Fibroblast of villous mesenchyme (primary cell): ENCODE data around the gene SLC22A12. TPM values are rescaled to one million over a fixed set of nuclear protein-coding genes. Genes with fewer than 3 reads are reported as not detected.
"Not testable (repeated sequence)": the region's sequence is repeated elsewhere in the genome, so short reads cannot be mapped to it uniquely, and the experiment has no call there.

Experiments used
- DNase-seq: peaks from one replicate; pipeline ENCODE4 v3.0.0-alpha.2; 2010; ENCODE audit warnings: low read depth
- H3K4me3 ChIP-seq: 2 replicates; pipeline ENCODE4 v1.5.1; 2011; ENCODE audit warnings: low read depth, mild to moderate bottlenecking, low read length
- total RNA-seq: library from RNA; depleted of rRNA; stranded (reverse); fragments of >200 nt; gene quantifications from 2 replicates; pipeline ENCODE4 v1.2.3, GENCODE V29; 2012
- TF ChIP-seq, protein P1 (sequence below): IDR thresholded peaks from 2 replicates; pipeline ENCODE4 v1.5.1; 2012; ENCODE audit warnings: low read depth, mild to moderate bottlenecking, low read length; ENCODE audit not compliant: insufficient read depth

Gene SLC22A12
- total RNA-seq, 1 donor = not detected

DNA sequence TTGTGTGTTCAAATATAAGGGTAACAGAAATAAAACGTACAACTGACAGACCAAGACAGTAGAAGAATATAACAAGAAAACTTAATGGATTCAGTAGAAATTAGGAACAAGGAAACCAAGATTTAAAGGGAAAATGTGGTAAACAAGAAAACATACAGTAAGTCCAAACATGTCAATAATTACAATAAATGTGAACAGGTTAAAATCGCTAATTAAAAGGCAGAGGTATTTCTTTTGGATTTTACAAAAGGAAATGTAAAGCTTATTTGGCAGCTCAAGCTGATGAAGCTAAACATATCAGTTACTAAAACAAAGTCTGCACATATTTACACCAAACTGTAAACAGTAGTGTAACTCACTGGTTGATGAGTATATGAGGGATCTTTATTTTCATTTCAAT, 2.3 kb upstream of the SLC22A12 start:
- DNase-seq = no peak
- no peak overlapping the region for H3K4me3 ChIP-seq
- TF ChIP-seq, protein P1, sequence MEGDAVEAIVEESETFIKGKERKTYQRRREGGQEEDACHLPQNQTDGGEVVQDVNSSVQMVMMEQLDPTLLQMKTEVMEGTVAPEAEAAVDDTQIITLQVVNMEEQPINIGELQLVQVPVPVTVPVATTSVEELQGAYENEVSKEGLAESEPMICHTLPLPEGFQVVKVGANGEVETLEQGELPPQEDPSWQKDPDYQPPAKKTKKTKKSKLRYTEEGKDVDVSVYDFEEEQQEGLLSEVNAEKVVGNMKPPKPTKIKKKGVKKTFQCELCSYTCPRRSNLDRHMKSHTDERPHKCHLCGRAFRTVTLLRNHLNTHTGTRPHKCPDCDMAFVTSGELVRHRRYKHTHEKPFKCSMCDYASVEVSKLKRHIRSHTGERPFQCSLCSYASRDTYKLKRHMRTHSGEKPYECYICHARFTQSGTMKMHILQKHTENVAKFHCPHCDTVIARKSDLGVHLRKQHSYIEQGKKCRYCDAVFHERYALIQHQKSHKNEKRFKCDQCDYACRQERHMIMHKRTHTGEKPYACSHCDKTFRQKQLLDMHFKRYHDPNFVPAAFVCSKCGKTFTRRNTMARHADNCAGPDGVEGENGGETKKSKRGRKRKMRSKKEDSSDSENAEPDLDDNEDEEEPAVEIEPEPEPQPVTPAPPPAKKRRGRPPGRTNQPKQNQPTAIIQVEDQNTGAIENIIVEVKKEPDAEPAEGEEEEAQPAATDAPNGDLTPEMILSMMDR = no peak

DNA sequence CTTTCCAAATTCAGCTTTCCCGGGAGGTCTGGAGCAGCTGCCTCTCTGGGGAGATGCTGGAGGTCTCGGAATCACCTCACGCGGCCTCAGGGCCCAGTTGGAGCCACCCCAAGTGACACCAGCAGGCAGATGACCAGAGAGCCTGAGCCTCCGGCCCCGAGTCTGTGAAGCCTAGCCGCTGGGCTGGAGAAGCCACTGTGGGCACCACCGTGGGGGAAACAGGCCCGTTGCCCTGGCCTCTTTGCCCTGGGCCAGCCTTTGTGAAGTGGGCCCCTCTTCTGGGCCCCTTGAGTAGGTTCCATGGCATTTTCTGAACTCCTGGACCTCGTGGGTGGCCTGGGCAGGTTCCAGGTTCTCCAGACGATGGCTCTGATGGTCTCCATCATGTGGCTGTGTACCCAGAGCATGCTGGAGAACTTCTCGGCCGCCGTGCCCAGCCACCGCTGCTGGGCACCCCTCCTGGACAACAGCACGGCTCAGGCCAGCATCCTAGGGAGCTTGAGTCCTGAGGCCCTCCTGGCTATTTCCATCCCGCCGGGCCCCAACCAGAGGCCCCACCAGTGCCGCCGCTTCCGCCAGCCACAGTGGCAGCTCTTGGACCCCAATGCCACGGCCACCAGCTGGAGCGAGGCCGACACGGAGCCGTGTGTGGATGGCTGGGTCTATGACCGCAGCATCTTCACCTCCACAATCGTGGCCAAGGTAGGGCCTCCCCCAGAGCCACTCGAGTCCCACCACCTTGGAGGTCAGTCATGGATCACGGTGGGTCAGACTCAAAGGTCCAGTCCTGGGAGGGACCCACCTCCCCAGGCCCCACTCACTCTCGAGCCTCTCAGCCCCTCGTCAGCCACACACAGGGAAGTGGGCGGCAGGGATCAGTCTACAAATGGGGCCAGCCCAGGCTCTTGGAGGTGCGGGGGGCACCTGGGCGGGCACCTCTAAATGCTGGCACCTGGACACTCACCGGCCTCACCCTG, 525 bp downstream of the SLC22A12 start:
- no peak for DNase-seq
- TF ChIP-seq, protein P1 = no peak
- no peak overlapping the region for H3K4me3 ChIP-seq

DNA sequence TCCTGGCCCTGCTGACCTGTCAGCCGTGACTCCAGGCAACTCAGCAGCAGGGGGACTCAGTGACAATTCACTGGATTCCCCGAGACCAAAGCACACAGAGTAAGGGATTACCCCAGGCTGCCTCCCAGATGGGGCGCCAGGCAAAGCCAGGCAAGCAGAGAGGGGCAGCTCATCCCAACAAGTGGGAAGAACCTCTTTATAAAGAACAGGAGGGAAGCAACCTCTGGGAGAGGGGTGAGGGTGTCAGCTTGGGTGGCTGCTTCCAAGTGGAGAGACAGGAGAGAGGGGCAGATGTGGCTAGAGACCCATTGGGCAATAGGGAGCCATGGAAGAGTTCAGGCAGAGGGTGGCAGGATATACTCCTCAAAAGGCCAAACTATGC, 1.2 kb downstream of the SLC22A12 start:
- TF ChIP-seq, protein P1 = no peak
- no peak for DNase-seq
- H3K4me3 ChIP-seq = no peak overlapping the region

DNA sequence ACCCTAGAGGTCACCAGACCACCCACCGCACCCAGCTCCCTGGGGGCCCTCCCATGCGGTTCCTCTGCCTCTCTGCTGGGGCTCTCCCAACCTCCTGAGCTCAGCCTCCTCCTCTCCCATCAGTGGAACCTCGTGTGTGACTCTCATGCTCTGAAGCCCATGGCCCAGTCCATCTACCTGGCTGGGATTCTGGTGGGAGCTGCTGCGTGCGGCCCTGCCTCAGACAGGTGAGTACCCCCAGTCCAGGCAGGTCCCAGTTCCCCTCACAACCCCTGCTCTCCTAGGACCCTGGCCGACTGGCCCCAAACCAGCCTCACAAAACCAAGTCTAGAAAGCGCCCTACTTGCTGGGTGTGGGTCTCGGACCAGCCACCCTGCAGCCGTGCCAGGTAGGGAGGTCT, 1.6 kb downstream of the SLC22A12 start:
- no peak overlapping the region for H3K4me3 ChIP-seq
- DNase-seq = no peak
- TF ChIP-seq, protein P1 = no peak

DNA sequence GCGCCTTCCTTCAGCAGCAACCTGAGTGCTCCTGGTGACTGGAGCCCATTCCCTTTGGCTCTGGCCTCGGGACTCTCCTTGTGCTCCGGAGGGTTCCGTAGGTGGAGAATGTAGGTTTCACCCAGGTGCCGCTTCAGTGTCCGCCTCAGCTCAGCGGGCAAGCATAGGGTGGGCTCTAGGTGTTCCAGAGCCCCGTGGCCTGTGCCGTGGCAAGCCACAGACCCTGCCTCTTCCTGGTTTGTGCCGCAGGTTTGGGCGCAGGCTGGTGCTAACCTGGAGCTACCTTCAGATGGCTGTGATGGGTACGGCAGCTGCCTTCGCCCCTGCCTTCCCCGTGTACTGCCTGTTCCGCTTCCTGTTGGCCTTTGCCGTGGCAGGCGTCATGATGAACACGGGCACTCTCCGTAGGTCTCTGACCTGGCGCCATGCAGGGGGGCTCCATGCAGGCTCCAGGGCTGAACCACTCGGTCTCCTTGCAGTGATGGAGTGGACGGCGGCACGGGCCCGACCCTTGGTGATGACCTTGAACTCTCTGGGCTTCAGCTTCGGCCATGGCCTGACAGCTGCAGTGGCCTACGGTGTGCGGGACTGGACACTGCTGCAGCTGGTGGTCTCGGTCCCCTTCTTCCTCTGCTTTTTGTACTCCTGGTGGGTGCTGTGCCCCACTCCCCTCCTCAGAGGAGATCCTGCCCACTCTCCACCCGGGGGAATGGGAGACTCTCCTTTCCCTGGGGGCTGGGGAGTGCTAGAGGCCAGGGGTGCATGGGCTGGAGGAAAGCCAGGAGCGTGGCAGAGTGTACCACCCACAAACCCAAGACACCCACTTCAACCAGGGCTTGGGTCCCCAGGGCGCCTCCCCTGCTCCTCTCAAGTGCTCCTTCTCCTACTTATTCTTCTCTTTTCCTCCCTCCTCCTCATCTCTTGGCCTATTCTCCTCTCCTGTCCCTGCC, 2.4 kb downstream of the SLC22A12 start:
- TF ChIP-seq, protein P1 = no peak
- DNase-seq = no peak
- H3K4me3 ChIP-seq = no peak overlapping the region

DNA sequence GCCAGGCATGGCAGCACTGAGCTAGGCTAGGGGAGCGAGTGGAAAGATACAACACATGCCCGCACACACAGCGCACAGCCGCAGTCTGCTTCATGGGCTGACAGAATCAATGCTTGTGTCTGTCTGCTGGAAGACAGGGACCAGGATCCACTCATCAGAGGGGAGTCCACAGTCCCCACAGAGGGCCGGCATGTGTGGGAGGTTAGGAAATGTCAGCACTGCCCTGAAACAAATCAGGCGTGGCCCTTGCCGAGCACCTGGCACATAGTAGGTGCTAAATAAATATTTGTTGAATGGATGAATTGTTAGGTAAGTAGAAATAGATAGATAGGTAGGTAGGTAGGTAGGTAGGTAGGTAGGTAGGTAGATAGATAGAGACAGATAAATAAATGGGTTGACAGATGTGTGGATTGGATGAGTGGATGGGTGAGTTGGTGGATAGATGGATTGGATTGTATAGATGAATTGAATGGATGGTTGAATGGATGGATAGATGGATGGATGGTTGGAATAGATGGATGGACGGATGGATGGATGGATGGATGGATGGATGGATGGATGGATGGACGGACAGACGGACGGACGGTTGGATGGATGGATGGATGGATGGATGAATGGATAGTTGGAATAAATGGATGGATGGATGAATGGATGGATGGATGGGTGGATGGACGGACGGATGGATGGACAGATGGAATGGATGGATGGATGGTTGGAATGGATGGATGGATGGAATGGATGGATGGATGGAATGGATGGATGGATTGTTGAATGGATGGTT, 3.3 kb downstream of the SLC22A12 start:
- no peak overlapping the region for H3K4me3 ChIP-seq
- TF ChIP-seq, protein P1 = no peak
- DNase-seq = no peak

DNA sequence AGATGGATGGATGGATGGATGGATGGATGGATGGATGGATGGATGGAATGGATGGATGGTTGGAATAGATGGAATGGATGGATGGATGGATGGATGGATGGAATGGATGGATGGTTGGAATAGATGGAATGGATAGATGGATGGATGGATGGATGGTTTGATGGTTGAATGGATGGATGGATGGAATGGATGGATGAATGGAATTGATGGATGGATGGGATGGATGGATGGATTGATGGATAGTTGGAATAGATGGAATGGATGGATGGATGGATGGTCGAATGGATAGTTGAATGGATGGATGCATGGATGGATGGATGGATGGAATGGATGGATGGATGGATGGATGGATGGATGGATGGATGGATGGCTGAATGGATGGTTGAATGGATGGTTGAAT, 4.9 kb downstream of the SLC22A12 start:
- DNase-seq, H3K4me3 ChIP-seq: not testable (repeated sequence)
